CD4-positive, alpha-beta T cell treated with Interleukin-1 beta for 1 hour (primary cell): ENCODE measurements around the gene OMD.

Source experiments
- DNase-seq, 2 donors: peaks; one replicate each; pipeline ENCODE4 v3.0.0-alpha.2; 2020 to 2022

The OMD gene

GRCh38 chr9:92408747-92409478 is 15.4 kb downstream of the OMD start:
- DNase-seq: no peak

- no peak for DNase-seq
Observed at GRCh38 chr9:92407818-92408217, 16.5 kb downstream of the OMD start.

- DNase-seq: peak; percentile 47 to 54
Observed at GRCh38 chr9:92406477-92406876, 17.8 kb downstream of the OMD start.

GRCh38 chr9:92405818-92406217 is 18.5 kb downstream of the OMD start:
- no peak for DNase-seq

GRCh38 chr9:92404042-92404836 is 20.0 kb downstream of the OMD start, which contains the start of gene OGN:
TSS of gene OGN (minus strand) at chr9:92404578. CDS start at chr9:92403407, 1,171 bp downstream.
- DNase-seq: no peak

GRCh38 chr9:92402826-92403745 is 21.2 kb downstream of the OMD start:
- no peak for DNase-seq

GRCh38 chr9:92402360-92402759 is 21.9 kb downstream of the OMD start:
- DNase-seq: no peak

- no peak for DNase-seq
Observed at GRCh38 chr9:92397853-92398252, 26.4 kb downstream of the OMD start.

GRCh38 chr9:92395617-92396016 is 28.7 kb downstream of the OMD start:
- DNase-seq: no peak

- no peak for DNase-seq
Observed at GRCh38 chr9:92393686-92394085, 30.6 kb downstream of the OMD start.

GRCh38 chr9:92392690-92393089 is 31.6 kb downstream of the OMD start:
- no peak for DNase-seq

- DNase-seq: no peak
Observed at GRCh38 chr9:92385953-92386352, 38.3 kb downstream of the OMD start.

- DNase-seq: no peak
Observed at GRCh38 chr9:92385477-92385876, 38.8 kb downstream of the OMD start.

- no peak for DNase-seq
Observed at GRCh38 chr9:92385001-92385400, 39.3 kb downstream of the OMD start.

GRCh38 chr9:92384375-92384774 is 39.9 kb downstream of the OMD start:
- DNase-seq: no peak

GRCh38 chr9:92381775-92382174 is 42.5 kb downstream of the OMD start:
- DNase-seq: no peak

GRCh38 chr9:92380603-92381002 is 43.7 kb downstream of the OMD start:
- no peak for DNase-seq

GRCh38 chr9:92378865-92379560 is 45.3 kb downstream of the OMD start:
- DNase-seq: peak in 1 of 2 donors; percentile 17

GRCh38 chr9:92377876-92378275 is 46.4 kb downstream of the OMD start:
- no peak for DNase-seq

- DNase-seq: no peak
Observed at GRCh38 chr9:92373167-92373566, 51.1 kb downstream of the OMD start.

GRCh38 chr9:92369075-92369474 is 55.2 kb downstream of the OMD start:
- DNase-seq: no peak
